ENCODE results near the gene P2RX1.
"Not testable (repeated sequence)": the region's sequence is repeated elsewhere in the genome, so short reads cannot be mapped to it uniquely, and the experiment has no call there.

P2RX1 gene

DNA sequence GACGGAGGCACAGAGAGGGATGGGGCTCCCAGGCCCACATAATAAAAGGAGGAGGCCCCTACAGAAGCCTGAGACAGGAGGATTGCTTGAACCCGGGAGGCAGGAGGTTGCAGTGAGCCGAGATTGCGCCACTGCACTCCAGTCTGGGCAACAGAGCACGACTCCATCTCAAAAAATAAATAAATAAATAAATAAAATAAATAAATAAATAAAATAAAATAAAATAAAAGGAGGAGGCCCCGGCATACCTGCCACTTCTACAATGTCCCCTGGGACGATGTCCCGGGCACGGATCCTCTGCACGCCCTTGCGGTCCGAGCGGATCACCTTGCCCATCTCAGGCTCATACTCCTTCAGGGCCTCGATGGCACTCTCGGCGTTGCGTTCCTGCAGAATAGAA, 34.7 kb upstream of the P2RX1 start:
- no peak for DNase-seq

DNA sequence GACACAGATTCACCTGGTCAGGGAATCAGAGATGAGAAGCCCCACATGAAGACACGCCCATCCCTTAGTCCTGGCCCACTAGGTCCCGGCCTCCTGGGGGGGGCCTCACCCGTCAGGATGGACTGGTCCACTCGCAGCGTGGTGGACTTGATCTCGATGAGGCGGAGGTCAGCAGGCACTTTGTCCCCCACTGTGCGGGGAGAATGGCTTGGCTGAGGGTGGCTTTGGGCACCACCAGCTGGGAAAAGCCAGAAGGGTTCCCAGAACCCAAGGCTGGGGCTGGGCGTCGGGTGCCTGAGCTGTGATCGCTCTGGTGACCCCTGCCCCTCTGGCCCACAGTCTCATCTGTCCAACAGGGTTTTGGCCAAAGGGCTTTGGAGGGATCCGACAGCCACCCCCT, 34.3 kb upstream of the P2RX1 start:
- DNase-seq = no peak

DNA sequence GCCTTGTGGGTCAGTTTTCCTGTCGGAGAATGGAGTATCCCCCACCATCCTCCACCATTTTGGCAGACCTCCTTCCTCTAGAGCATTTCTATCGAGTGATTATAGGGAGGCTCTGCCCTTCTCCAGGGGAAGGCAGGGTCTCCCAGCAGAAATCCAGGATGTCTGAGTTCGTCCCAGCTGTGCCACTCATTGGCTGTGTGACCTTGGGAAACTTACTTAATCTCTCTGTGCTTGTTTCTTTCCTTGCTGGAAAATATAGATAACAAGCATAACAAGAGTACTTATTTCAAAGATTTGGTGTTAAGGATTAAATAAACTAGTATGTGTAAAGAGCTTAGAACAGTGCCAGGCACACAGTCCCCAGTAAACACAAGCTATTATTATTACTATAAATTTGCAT, 33.2 kb upstream of the P2RX1 start:
- DNase-seq = no peak

DNA sequence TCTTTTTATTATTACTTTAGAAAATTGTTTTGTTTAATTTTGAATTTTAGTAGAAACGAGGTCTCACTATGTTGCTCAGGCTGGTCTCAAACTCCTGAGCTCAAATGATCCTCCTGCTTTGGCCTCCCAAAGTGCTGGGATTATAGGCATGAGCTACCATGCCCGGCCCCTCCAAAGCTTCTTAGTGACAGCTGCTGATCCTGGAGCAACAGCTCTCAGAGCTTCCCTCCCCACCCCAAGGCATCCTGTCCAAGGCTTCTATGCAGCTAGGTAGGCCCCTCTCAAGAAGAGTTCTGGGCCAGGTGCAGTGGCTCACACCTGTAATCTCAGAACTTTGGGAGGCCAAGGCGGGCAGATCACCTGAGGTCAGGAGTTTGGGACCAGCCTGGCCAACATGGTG, 32.3 kb upstream of the P2RX1 start:
- DNase-seq = not testable (repeated sequence)

DNA sequence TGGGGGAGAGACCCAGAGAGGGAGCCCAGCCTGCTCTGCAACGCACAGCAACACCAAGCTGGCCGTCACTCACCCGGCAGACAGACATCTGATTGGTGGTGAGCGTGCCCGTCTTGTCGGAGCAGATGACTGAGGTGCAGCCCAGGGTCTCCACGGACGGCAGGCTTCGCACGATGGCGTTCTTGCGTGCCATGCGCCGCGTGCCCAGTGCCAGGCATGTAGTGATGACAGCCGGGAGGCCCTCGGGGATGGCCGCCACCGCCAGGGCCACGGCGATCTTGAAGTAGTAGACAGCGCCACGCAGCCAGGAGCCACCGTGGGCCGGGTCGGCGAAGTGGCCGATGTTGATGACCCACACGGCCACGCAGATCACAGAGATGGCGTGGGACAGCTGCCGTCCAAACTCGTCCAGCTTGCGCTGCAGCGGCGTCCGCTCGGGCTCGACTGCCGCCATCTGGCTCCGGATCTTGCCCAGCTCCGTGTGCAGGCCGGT, 31.1 kb upstream of the P2RX1 start:
- DNase-seq = no peak

DNA sequence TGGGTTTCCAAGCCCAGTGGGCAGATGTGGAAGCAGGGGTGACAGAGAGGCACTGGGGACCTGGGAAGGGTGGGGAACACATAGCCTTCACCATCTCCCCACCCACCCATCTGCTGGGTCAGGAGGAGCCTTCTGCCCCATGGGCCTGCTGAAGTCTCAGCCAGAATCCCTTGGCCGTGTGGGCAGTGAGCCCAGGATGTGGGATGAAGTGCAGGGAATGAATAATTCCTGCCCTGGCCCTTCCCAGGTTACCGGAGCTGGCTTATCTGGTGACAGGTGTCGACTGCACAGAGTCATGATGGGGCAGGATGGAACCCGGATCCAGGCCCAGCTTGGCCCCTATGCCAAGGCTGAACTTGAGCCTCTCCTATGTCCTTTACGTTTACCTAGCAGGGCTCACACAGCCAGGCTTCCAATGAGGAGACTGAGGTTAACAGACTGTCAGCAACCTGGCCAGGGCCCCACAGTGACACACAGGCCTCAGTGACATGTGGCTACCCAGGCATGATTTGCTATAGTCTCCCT, 30.5 kb upstream of the P2RX1 start:
- DNase-seq = no peak

DNA sequence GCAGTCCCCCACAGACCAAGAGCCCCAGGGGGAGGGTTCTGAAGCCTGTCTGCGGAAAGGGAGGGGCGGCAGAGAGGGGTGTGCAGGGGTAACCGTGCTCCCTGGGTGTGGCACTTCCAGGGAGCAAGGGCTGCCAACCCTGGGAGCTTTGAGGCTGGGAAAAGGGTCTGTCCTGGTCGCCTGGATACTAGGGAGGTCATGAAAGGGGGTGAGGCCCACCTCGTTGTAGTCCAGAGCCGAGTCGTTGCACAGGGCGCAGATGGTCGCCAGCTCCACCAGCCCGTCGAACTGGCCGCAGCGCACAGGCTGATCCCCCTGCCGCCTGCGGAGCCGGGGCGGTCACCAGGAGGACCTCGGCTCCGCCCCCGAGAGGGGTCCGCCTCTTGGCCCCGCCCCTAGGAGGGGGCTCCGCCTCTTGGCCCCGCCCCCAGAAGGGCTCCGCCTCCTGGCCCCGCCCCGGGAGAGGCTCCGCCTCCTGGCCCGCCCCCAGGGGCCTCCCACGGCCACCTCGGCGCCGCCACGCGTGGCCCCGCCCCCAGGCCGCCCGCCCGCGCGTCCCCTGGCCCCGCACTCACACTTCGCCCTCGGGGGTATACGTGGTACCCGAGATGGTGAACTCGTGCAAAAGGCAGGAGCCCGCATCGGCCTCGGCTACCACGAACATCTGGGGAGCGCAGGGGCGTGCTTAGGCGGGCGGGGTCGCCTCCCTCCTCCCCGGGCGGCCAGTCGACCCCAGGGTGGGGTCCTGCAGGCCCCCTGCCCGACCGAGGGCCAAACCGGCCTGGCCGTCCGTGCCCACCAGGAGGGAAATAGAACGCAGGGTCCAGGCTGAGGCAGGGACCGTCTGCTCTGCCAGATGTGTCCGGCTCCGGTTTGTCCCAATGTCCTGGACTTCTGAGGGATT, 28.5 kb upstream of the P2RX1 start:
- DNase-seq = no peak

DNA sequence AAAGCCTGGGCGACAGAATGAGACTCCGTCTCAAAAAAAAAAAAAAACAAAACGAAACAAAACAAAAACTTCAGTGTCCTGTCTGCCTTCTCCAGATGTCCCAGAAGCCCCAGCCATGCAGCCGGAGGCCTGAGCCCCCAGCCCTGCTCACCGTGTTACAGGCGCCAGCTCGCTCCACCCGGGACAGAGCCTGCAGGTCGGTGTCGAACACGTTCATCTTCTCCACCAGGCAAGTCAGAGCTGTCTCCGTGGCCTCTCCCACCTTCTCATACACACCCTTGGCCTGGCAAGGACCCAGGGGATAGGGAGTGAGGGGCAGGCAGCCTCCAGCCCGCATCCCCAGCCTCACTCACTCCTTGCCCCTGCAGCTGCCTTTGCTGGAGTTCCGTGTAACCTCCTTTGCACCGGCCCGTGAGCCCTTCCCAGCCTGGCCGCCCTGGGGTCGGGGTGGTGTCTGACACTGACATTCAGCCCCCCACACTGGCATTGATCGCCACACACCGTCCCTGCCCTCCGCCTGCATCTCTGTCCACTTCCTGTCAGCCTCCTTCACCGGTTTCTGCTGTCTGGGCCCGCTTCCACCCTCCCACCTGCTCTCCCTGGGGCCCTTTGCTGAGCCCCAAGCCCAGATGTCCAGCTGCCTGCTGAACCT, 27.1 kb upstream of the P2RX1 start:
- DNase-seq = no peak

DNA sequence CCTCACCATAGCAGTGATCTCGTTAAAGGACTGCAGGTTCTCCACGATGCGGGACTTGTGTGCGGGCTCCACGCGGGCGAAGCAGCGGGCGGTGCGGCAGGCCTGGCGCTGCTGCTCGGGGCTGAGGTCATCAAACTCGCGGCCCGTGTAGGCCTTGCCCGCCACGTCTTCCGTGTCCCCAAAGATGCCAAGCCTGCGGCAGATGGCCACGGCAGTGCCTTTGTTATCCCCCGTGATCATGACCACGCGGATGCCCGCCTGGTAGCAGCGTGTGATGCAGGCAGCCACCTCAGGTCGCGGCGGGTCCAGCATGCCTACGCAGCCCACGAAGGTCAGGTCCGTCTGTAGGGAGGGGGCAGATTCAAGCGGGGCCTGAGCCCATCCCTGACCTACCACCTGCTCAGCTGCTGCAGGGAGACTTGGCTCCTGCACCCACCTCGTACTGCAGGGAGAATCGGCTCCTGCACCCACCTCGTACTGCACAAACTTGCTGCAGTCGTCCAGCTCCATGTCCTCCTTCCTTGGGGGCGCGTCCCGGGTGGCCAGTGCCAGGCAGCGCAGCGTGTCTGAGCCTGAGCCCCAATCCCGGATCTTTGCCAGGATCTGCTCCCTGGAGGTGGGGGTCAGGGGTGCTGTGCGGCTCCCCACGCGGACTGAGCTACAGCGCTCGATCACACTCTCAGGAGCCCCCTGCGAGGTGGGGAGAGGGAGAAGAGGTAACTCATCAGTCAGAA, 24.9 kb upstream of the P2RX1 start:
- no peak for DNase-seq

DNA sequence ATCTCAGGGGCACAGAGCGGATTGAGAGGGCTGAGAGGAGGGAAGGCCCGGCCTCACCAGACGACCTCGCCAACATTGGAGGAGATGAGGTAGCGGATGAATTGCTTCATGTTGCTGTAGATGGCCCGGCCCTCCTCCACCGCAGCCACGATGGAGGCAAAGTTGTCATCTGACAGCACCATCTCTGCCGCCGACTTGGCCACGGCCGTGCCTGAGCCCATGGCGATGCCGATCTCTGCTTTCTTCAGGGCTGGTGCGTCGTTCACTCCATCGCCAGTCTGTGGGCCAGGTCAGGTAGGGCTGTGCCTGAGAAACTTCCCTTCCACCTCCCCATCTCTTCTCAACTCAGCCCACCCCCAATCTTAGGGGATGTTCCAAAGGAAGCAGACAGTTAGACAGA, 21.1 kb upstream of the P2RX1 start:
- no peak for DNase-seq

DNA sequence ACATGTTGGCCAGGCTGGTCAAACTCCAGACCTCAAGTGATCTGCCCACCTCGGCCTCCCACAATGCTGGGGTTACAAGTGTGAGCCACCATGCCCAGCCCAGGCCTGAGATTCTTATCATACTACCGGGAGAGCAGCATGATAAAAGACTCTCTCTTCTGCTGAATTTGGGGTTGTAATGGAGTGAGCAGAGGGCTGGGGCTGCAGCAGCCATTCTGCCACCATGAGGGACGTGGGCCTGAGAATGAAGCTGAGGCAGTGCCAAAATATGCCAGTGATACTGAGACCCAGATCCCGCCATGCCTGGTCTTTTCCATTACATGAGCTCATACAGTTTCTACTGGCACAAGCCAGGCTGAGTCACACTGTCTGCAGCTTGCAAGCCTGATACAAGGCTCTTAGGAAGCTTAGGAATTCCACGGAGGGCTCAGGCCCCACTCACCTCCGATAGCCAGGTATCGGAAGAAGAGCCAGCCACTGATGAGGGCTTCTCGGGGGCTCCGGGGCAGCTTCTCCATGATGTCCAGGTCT, 19.6 kb upstream of the P2RX1 start:
- DNase-seq = no peak

DNA sequence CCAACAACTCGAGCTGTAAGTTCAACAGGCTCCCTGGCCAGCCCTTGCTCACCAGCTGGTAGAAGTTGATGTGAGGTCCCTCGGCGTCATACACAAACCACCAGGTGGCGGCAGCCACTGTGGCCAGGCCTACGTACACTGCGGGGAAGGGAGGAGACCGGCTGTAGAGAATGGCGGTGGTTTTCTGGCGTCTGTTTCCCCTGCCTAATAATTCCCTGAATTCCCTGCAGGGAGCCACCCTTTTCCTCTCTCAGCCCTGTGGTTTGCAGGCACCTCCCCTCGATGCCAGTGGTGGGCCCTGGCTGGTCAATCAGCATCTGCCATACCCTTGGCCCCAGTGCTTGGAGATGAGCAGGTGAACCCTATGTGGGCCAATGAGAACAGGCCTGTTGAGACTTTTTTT, 18.9 kb upstream of the P2RX1 start:
- DNase-seq = no peak

DNA sequence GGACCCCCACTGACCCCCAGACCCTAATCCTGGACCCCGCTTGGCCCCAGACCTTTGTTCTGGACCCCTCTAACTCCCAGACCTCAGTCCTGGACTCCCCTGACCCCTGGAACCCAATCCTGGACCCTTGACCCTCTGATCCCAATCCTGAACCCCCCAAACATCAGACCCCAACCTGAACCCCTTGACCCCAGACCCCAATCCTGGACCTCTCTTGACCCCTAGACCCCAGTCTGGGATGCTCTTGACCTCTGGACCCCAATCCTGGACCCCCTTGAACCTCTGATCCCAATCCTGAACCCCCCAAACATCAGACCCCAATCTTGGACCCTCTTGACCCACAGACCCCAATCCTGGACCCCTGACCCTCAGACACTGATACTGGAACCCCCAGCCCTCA, 13.5 kb upstream of the P2RX1 start:
- DNase-seq = no peak

DNA sequence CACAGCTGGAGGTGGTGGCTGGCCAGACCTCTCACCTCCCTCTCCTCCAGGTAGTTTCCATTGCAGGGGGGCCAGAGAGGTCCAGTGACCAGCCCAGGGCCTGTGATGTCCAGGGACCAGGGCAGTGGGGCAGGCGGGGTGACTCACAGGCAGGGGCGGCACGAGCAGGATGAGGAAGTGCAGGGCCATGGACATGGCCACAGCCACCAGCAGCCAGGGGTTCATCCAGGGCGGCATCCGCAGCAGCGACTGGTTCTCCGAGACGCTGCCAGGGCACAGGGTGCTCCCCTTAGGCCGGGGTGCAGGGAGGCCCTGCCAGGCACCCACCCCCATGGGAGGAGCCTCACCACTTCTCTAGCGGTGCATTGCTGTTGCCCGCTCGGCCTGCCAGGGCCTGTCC, 12.9 kb upstream of the P2RX1 start:
- DNase-seq = no peak

DNA sequence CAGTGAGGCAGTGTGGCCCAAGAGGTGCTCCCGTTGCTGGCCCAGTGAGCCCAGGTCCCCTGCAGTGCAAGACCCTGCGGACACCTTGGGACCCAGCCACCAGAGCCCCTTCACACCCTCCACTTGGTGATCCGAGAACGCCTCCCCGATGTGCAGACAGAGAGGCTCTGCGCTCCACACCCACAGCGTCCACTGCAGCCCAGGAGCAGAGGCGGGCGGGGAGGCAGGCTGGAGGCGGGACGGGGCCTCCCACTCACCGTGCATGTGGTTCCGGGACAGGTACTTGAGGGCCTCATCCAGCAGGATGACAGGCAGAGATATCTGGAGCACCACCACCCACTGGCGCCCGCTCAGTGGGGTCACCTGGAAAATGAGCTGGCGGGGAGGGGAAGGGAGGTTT, 12.1 kb upstream of the P2RX1 start:
- DNase-seq = no peak

DNA sequence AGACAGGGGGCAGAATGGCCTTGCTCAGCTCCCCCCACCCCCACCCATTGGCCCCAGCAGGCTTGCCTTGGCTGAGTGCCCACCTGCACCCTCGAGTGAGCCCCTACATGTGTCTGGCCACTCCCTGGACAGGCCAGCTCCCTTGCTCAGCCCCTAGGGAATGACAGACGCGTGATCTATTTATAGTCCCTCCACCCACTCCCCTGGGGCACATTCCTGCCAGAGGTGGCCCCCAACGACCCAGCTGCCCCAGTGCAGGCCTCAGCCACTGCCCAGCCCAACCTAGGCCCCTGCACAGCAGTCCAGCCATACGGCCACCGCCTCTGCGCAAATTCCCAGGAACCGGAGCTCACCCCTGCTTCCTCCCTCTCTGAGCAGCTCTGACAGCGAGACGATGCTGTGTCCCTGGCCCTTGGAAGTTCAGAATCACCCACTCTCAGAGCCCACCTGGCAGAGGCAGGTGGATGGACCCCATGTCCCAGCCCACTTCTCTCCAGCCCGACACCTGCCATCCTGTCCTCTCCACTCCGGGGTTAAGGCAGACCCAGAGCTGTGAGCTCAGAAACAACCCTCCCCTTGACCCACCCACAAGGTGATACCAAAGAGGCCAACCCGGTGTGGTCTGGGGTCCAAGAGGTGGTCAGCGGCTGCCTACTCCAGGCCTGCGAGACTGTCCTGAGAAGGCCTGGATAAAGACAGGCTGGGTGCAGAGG, 11.5 kb upstream of the P2RX1 start:
- no peak for DNase-seq

DNA sequence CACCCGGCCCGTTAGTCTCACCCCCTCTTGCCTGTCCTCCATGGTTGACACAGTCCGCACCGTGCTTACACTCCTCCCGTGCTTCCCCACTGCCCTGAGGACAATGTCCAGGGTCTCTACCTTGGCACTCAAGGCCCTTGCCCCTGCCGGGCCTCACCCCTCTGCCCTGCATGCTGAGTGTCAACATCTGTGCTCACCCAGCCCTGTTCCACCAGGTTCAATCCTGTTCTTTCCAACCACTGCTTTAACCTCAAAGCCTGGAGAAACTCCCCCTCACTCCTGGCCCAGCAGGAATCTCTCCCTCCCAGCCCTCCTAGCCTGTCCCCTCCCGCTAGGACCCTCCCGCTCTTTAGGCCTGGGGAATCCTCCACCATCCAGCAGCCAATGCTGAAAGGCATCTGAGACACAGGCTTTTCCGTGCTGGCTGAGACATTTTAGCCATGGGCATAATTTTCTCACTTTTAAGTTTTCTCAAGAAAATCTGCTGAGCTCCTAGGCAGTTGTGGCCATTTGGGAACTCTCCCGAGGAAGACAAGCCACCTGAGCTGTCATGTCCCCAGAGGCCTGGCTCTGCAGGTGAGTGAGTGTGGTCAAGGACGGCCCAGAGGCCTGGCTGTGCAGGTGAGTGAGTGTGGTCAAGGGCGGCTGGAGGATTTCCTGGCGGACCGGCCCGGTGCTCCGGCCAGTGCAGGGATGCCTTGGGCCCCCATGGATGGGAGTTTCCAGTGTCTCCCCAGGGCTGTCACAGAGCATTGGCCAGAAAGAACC, 10.8 kb upstream of the P2RX1 start:
- no peak for DNase-seq

DNA sequence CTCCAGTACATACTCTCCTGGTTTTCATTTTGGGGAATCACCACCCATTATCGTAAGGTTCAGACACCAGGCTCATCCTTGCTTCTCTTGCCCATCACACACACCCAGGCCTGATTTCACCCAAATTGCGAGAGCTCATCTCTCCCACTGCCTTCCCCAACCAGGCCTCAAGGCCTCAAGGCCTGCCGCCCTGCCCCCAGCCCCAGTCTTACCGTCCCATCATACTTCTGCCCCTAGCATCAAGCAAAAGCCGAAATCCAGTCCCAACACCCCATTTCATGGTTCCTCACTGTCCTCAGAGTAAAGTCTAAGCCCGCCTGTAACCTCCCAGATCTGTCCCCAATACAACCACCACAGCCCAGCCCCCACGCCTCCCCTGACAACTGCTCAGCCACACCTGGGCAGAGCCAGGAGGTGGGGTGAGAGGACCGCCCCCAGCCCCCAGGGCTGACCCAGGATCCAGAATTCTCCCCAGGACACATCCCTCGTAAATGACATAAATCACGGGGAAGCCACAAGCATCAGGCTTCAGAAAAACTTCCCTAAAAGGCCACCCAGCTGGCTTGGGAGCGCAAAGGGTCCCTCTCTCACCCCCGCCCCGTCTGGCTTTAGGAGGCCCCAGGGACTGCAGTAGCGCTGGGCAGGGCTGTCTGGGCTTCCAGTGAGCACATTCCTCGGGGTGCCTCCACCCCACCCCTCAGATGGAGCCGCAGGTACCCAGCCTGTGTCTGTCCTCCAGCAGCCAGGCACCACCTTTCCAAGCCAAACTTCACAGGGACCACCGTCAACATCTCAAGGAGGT, 9.6 kb upstream of the P2RX1 start:
- no peak for DNase-seq

DNA sequence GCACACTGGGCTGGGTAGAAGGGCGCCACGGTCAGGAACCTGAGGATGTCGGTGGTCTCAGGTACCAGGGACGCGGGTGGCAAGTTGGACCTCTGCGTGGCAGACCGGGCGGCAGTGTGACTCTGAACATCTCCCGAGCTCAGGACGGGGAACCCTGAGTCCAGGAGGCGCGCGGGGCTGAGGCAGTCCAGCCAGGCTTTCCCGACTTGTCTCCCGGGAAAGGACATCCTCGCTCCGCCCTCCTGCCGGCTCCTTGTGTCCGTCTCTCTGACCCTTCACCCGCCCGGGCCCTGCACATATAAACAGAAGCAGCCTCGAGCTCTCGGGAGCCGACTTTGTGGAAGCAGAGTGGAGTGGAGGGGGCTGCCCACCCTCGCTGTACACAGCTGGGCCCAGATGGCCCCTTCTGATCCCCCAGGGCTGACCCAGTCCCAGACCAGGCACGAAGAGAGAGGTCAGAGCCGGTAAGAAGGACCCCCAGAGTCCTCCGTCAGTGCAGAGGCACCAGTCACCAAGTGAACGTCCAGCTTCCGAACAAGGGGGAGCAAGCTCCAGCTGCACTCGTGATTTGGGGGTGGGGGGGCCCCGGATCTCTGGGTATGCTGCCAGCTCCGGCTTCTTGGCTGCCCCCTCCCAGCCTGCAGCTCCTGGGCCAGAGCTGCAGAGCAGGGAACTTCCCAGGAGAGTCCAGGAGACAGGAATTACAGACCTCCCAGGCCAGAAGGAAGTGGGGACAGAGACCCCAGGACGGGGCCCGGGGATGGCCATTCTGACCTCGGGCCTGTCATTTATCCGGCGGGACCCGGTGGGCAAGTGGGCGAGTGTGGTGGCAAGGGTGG, 8.5 kb upstream of the P2RX1 start:
- DNase-seq = no peak
